ENCODE data around the gene RAB39B. TPM values are rescaled to one million over a fixed set of nuclear protein-coding genes. Genes with fewer than 3 reads are reported as not detected.
A peak's percentile ranks its signal among the peaks of the same experiment; 100 is the strongest.

Gene RAB39B
- total and polyA plus RNA-seq, 8 donors = 1.00 to 3.7 (median 1.2) TPM

DNA sequence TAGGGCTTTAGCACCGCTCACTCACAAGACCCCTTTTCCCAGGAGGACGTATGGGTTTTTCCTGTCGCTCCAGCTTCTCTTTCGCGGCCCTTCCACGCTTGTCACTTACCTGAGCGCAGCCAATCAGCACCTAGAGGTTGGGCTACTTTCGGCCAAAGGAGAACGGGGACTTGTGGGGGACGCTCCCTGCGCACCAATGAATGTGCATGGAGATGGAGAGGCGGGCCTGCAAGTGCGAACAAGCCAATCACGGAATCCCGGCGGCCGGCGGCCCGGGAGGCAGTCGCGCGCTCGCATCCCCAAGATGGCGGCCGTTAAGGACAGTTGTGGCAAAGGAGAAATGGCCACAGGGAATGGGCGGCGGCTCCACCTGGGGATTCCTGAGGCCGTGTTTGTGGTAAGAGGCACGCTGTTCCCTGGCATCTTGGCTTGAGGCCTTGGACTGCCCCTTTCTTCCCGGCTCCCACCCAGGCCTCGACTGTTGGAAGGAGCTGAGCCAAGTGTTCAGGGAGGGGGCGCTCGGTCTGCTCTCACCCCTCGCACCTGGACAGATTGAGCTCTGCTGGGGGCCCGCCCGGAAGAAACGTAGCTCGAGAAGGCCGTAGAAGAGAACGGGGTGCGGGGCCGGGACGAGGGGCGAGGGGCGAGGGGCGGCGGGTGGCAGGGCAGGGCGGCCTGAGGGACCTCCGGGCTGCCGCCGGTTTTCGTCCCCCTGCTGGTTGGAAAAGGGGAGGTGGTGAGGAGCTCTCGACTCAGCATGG, 47.9 kb downstream of the RAB39B start, which contains the start of gene VBP1:
TSS of gene VBP1 (plus strand) at position 282 of the 761 bp plus-strand sequence. CDS start at position 305, 23 bp downstream.
- intact Hi-C loops (cut with DNase I) = no loop called here
- 1 to 36% methylated on average over 53 of the region's 53 CpGs for WGBS, 2 donors

DNA sequence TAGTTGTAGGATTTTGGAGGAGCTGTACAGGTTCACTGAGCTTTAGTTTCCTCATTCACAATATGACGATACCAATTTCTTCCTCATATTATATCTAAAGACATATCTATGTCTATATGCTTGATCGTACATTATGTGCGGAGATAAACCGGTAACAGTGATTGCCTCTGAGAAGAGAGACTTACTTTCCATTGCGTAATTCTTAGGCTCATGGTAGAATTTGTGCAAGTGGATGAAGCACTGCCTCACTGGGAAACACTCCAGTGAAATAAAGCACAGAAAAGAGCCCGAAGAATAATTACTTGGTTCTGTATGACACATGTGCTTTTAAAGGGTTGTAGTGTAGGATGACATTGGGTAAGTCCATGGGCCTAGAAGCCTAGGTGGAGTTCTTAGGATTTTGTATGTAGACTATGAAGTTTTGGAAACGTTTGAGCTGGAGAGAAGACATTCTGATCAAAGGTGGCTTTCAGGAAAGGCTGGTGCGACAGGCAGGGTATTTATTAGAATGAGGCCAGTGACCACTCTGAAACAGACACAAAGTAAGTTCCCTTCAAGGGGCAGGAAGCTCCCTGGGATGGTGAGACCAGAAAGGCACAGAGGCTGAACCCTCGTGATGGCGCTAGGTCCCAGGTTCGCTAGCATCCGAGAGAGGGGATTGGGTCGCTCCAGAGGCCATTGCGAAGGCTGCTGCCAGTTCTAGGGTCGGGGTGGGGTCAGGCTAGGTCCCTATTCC, 48.7 kb downstream of the RAB39B start:
- H3K27me3 ChIP-seq = no peaks in the 10 kb centered on the region
- ATAC-seq = peak; percentile 29 to 49 (median 41)
- H3K27ac ChIP-seq = peak overlapping the region; percentile 39 to 80 (median 77)
- no peaks in the 10 kb centered on the region for H3K36me3 ChIP-seq
- FAIRE-seq = no peak
- 33 to 44% methylated on average over 15 of the region's 15 CpGs for WGBS, 2 donors
- intact Hi-C loops (cut with DNase I) = no loop called here
- H3K4me1 ChIP-seq = no peaks in the 10 kb centered on the region
- TF ChIP-seq, protein P1, sequence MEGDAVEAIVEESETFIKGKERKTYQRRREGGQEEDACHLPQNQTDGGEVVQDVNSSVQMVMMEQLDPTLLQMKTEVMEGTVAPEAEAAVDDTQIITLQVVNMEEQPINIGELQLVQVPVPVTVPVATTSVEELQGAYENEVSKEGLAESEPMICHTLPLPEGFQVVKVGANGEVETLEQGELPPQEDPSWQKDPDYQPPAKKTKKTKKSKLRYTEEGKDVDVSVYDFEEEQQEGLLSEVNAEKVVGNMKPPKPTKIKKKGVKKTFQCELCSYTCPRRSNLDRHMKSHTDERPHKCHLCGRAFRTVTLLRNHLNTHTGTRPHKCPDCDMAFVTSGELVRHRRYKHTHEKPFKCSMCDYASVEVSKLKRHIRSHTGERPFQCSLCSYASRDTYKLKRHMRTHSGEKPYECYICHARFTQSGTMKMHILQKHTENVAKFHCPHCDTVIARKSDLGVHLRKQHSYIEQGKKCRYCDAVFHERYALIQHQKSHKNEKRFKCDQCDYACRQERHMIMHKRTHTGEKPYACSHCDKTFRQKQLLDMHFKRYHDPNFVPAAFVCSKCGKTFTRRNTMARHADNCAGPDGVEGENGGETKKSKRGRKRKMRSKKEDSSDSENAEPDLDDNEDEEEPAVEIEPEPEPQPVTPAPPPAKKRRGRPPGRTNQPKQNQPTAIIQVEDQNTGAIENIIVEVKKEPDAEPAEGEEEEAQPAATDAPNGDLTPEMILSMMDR (IDR thresholded peaks at IDR 0.05) = no peak
- DNase-seq = no peak
- no peaks in the 10 kb centered on the region for H3K9me3 ChIP-seq
- peak overlapping the region in 3 of 4 donors; percentile 46 to 58 (median 57) for H3K4me3 ChIP-seq

More for the DNA sequence above, 47.9 kb downstream of the RAB39B start, which contains the start of gene VBP1:
- ATAC-seq (peak; percentile 99), DNase-seq (peak; percentile 87 to 95 (median 90)), FAIRE-seq (peak; percentile 87)
- Histone ChIP-seq H3K9me3 (no peaks in the 10 kb centered on the region), H3K27ac (peak within 1 kb of the TSS; percentile 68 to 80 (median 77)), H3K27me3 (no peaks in the 10 kb centered on the region), H3K36me3 (no peaks in the 10 kb centered on the region), H3K4me3 (peak within 1 kb of the TSS; percentile 26 to 61 (median 58)), H3K4me1 (no peaks in the 10 kb centered on the region)
- TF ChIP-seq, protein P1 (IDR thresholded peaks at IDR 0.05) = peak in 2 of 4 donors; percentile 14 to 29

DNA sequence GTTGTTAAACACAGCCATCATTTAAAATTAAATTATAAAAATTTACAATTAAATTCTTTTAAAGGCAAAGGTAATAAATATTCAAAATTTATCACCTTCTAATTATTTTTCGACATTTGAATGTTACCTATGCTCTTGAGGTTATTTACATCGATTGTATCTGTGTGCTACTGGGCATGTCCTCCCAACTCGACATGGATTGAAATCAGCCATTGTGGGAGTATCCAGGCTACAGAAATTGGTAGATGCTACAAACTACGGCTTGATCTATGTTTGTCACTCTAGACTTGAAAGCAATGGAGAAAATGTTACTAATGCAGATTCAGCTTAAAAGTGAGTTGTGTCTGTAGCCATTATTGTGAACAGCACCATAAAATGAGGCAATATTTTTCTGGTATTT, 50.6 kb downstream of the RAB39B start:
- WGBS, 2 donors = 63 to 79% methylated on average over 4 of the region's 4 CpGs
- H3K4me3 ChIP-seq = no peak overlapping the region
- FAIRE-seq (no peak), DNase-seq (no peak), ATAC-seq (no peak)
- H3K27me3 ChIP-seq = no peaks in the 10 kb centered on the region
- intact Hi-C loops (cut with DNase I) = no loop called here
- no peak overlapping the region for H3K27ac ChIP-seq
- H3K36me3 ChIP-seq = no peaks in the 10 kb centered on the region
- no peaks in the 10 kb centered on the region for H3K4me1 ChIP-seq
- H3K9me3 ChIP-seq = no peaks in the 10 kb centered on the region
- TF ChIP-seq, protein P1 (IDR thresholded peaks at IDR 0.05) = no peak

DNA sequence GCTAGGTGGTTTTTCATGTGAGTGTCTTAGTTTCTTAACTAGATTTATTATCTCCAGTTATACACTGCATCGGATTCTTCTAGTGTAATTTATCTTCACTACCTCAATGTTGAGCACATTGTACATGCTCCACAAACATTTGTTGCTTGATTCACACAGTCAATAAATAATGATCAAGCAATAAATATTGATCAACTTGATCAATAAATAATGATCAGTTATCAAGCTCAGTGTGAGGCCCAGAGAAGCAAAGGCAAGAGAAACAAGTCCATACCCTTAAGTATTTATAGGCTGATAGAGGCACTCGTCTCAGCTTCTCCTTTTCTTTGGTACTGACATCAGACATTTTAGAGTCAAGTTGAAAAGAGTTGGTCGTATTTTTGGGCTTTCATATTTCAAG, 53.1 kb downstream of the RAB39B start:
- Histone ChIP-seq H3K9me3 (no peaks in the 10 kb centered on the region), H3K36me3 (no peaks in the 10 kb centered on the region), H3K4me3 (no peak overlapping the region), H3K27me3 (no peaks in the 10 kb centered on the region), H3K4me1 (no peaks in the 10 kb centered on the region), H3K27ac (no peak overlapping the region)
- FAIRE-seq (no peak), DNase-seq (no peak), ATAC-seq (no peak)
- TF ChIP-seq, protein P1 (IDR thresholded peaks at IDR 0.05) = no peak
- WGBS, 2 donors = 58 to 83% methylated on average over 3 of the region's 3 CpGs
- intact Hi-C loops (cut with DNase I) = no loop called here

Other genes with a start within 250 kb of the RAB39B start
- 10 to 100 TPM in 2 of 6 donors, 1 to 10 TPM in 4; 5.5 to 22.0 (median 8.7) TPM for gene F8, start 241.8 kb downstream of the RAB39B start, total RNA-seq
- 1 to 10 TPM; 2.5 to 9.2 TPM for gene F8, start 241.8 kb downstream of the RAB39B start, polyA plus RNA-seq
- 10 to 100 TPM; 50.3 to 74.6 (median 70.2) TPM for gene FUNDC2, start 237.6 kb downstream of the RAB39B start, total RNA-seq
- 10 to 100 TPM; 75.7 to 88.1 TPM for gene FUNDC2, start 237.6 kb downstream of the RAB39B start, polyA plus RNA-seq
- gene CMC4, start 193.4 kb downstream of the RAB39B start, total RNA-seq = 1 to 10 TPM; 2.6 to 5.0 (median 3.1) TPM
- 10 to 100 TPM; 10.8 to 16.6 TPM for gene CMC4, start 193.4 kb downstream of the RAB39B start, polyA plus RNA-seq
- 10 to 100 TPM; 10.9 to 18.3 (median 15.5) TPM for gene MTCP1, start 193.4 kb downstream of the RAB39B start, total RNA-seq
- gene MTCP1, start 193.4 kb downstream of the RAB39B start, polyA plus RNA-seq = 10 to 100 TPM; 22.7 to 55.9 TPM
- gene BRCC3, start 193.0 kb downstream of the RAB39B start, total RNA-seq = 10 to 100 TPM in 2 of 6 donors, 1 to 10 TPM in 4; 7.5 to 13.2 (median 9.2) TPM
- gene BRCC3, start 193.0 kb downstream of the RAB39B start, polyA plus RNA-seq = 1 to 10 TPM; 4.6 to 8.2 TPM
- 10 to 100 TPM in 5 of 6 donors, 1 to 10 TPM in 1; 8.0 to 18.7 (median 13.8) TPM for gene VBP1, start 48.0 kb downstream of the RAB39B start, total RNA-seq
- 10 to 100 TPM; 10.9 to 22.7 TPM for gene VBP1, start 48.0 kb downstream of the RAB39B start, polyA plus RNA-seq
- gene CLIC2, start 70.1 kb upstream of the RAB39B start, total RNA-seq = 1 to 10 TPM; 1.1 to 7.5 (median 2.2) TPM
- 1 to 10 TPM; 2.2 to 3.3 TPM for gene CLIC2, start 70.1 kb upstream of the RAB39B start, polyA plus RNA-seq
- gene F8A2, start 117.6 kb upstream of the RAB39B start, total RNA-seq = not detected
- gene F8A2, start 117.6 kb upstream of the RAB39B start, polyA plus RNA-seq = not detected
- 1 to 10 TPM in 4 of 6 donors, under 1 TPM in 2; 0.18 to 6.6 (median 2.5) TPM for gene F8A3, start 194.1 kb upstream of the RAB39B start, total RNA-seq
- gene F8A3, start 194.1 kb upstream of the RAB39B start, polyA plus RNA-seq = 1 to 10 TPM in 1 of 2 donors, not detected in 1; 2.0 TPM